Hematopoietic multipotent progenitor cell treated with erythropoietin and hydrocortisone succinate and interleukin-3 and kit ligand, for 17 days (in vitro differentiated cells): ENCODE data around the gene SYP.
A peak's percentile ranks its signal among the peaks of the same experiment; 100 is the strongest.
"Not testable (repeated sequence)": the region's sequence is repeated elsewhere in the genome, so short reads cannot be mapped to it uniquely, and the experiment has no call there.

ENCODE experiments used
- DNase-seq: peaks from one replicate; pipeline ENCODE4 v3.0.0-alpha.2; 2015; ENCODE audit warnings: low spot score

SYP gene

GRCh38 chrX:49166914-49167739 is 32.9 kb downstream of the SYP start:
- DNase-seq = peak; percentile 71

- peak; percentile 87 for DNase-seq
These were observed 33.8 kb downstream of the SYP start for GRCh38 chrX:49165901-49166881.

- no peak for DNase-seq
These were observed 35.2 kb downstream of the SYP start for GRCh38 chrX:49164589-49165360.

- peak; percentile 93 for DNase-seq
These were observed 36.2 kb downstream of the SYP start for GRCh38 chrX:49163555-49164419.

- DNase-seq = no peak
These were observed 37.4 kb downstream of the SYP start, which contains the start of gene MAGIX for GRCh38 chrX:49162620-49163019. MAGIX (plus strand) TSS chrX:49162758; CDS start chrX:49162890, 132 bp downstream.

GRCh38 chrX:49161632-49162031 is 38.4 kb downstream of the SYP start:
- peak; percentile 47 for DNase-seq

GRCh38 chrX:49160908-49161307 is 39.1 kb downstream of the SYP start:
- no peak for DNase-seq

- no peak for DNase-seq
These were observed 42.8 kb downstream of the SYP start for GRCh38 chrX:49157194-49157593.

- DNase-seq = peak; percentile 92
These were observed 43.8 kb downstream of the SYP start for GRCh38 chrX:49155900-49156837.

GRCh38 chrX:49155243-49155899 is 44.6 kb downstream of the SYP start:
- DNase-seq = peak; percentile 82

GRCh38 chrX:49153467-49153866 is 46.5 kb downstream of the SYP start:
- no peak for DNase-seq

GRCh38 chrX:49149291-49149690 is 50.7 kb downstream of the SYP start:
- DNase-seq = not testable (repeated sequence)

GRCh38 chrX:49148390-49149100 is 51.4 kb downstream of the SYP start:
- not testable (repeated sequence) for DNase-seq

GRCh38 chrX:49147936-49148335 is 52.1 kb downstream of the SYP start:
- peak; percentile 41 for DNase-seq

- no peak for DNase-seq
These were observed 52.7 kb downstream of the SYP start for GRCh38 chrX:49147282-49147681.

- DNase-seq = not testable (repeated sequence)
These were observed 56.8 kb downstream of the SYP start for GRCh38 chrX:49143154-49143553.

- peak; percentile 35 for DNase-seq
These were observed 57.7 kb downstream of the SYP start for GRCh38 chrX:49142264-49142663.

GRCh38 chrX:49139713-49140112 is 60.3 kb downstream of the SYP start:
- DNase-seq = no peak
